Mesenchymal stem cell (in vitro differentiated cells and primary cell): ENCODE measurements around the gene NR3C2.

Experiments used
- DNase-seq: peaks from one replicate; pipeline ENCODE4 v3.0.0-alpha.2; 2013
- H2AFZ ChIP-seq: one replicate; pipeline ENCODE4 v1.6.1; 2013; ENCODE audit warnings: low read depth, mild to moderate bottlenecking, control low read depth, inconsistent platforms, low read length, moderate library complexity
- H2AK5ac ChIP-seq: 2 replicates; pipeline ENCODE4 v1.6.1; 2013; ENCODE audit warnings: low read length, moderate library complexity, mild to moderate bottlenecking, inconsistent platforms; ENCODE audit not compliant: severe bottlenecking
- H2BK120ac ChIP-seq: one replicate; pipeline ENCODE4 v1.6.1; 2013; ENCODE audit warnings: low read depth, mild to moderate bottlenecking, inconsistent platforms, low read length, moderate library complexity
- H2BK12ac ChIP-seq, 2 experiments: one replicate each; pipeline ENCODE4 v1.6.1; 2013; ENCODE audit warnings: inconsistent platforms in 2 of 2, low read length in 2 of 2, mild to moderate bottlenecking in 2 of 2, moderate library complexity in 2 of 2, control low read depth in 1 of 2
- H2BK15ac ChIP-seq: one replicate; pipeline ENCODE4 v1.6.1; 2013; ENCODE audit warnings: mild to moderate bottlenecking, low read depth, inconsistent platforms; ENCODE audit not compliant: poor library complexity, severe bottlenecking
- H2BK5ac ChIP-seq: 2 replicates; pipeline ENCODE4 v1.6.1; 2013; ENCODE audit warnings: low read depth, mild to moderate bottlenecking, low read length, control low read depth, inconsistent platforms; ENCODE audit not compliant: poor library complexity, severe bottlenecking
- H3K14ac ChIP-seq, 2 experiments: one replicate each; pipeline ENCODE4 v1.6.1; 2013; ENCODE audit warnings: inconsistent platforms in 2 of 2, low read length in 2 of 2, control low read depth in 1 of 2, mild to moderate bottlenecking in 1 of 2, moderate library complexity in 1 of 2
- H3K18ac ChIP-seq, 2 experiments: one replicate each; pipeline ENCODE4 v1.6.1; 2013; ENCODE audit warnings: inconsistent platforms in 2 of 2, low read length in 2 of 2, control low read depth in 1 of 2, low read depth in 1 of 2, mild to moderate bottlenecking in 1 of 2
- H3K23ac ChIP-seq, 2 experiments: one replicate each; pipeline ENCODE4 v1.6.1; 2013; ENCODE audit warnings: inconsistent platforms in 2 of 2, low read length in 2 of 2, mild to moderate bottlenecking in 2 of 2, moderate library complexity in 2 of 2, control low read depth in 1 of 2
- H3K27ac ChIP-seq: 2 replicates; pipeline ENCODE4 v1.5.1; 2013; ENCODE audit warnings: mild to moderate bottlenecking, moderate library complexity, low read length, control low read depth, inconsistent platforms; ENCODE audit not compliant: poor library complexity, severe bottlenecking
- H3K27me3 ChIP-seq, 2 experiments: 2 replicates each; pipeline versions ENCODE4 v1.6.1 to v1.7.0; 2013; ENCODE audit warnings: low read length in 2 of 2, mild to moderate bottlenecking in 2 of 2, moderate library complexity in 2 of 2, control low read depth in 1 of 2, inconsistent platforms in 1 of 2; ENCODE audit not compliant: control insufficient read depth in 1 of 2, insufficient read depth in 1 of 2
- H3K36me3 ChIP-seq, 2 experiments: 2 replicates each; pipeline versions ENCODE4 v1.6.1 to v1.7.0; 2013; ENCODE audit warnings: low read length in 2 of 2, control low read depth in 1 of 2, inconsistent platforms in 1 of 2, low read depth in 1 of 2, mild to moderate bottlenecking in 1 of 2; ENCODE audit not compliant: insufficient read depth in 2 of 2, control insufficient read depth in 1 of 2
- H3K4ac ChIP-seq, 2 experiments: one replicate each; pipeline ENCODE4 v1.6.1; 2013; ENCODE audit warnings: inconsistent platforms in 2 of 2, low read length in 2 of 2, mild to moderate bottlenecking in 2 of 2, moderate library complexity in 2 of 2, control low read depth in 1 of 2, low read depth in 1 of 2
- H3K4me1 ChIP-seq: 2 replicates; pipeline ENCODE4 v1.6.1; 2013; ENCODE audit warnings: low read depth, low read length, control low read depth; ENCODE audit not compliant: control insufficient read depth, insufficient read depth
- H3K4me2 ChIP-seq: 2 replicates; pipeline ENCODE4 v1.6.1; 2013; ENCODE audit warnings: low read length, mild to moderate bottlenecking, inconsistent platforms; ENCODE audit not compliant: poor library complexity, severe bottlenecking
- H3K4me3 ChIP-seq, 2 experiments: 2 replicates each; pipeline versions ENCODE4 v1.5.1 to v1.7.0; 2013; ENCODE audit warnings: low read length in 2 of 2, mild to moderate bottlenecking in 2 of 2, control low read depth in 1 of 2, low read depth in 1 of 2; ENCODE audit not compliant: insufficient read depth in 1 of 2
- H3K79me1 ChIP-seq: replicated peaks from 2 replicates; pipeline ENCODE4 v1.6.1; 2013; ENCODE audit warnings: mild to moderate bottlenecking, control low read depth, low read length, inconsistent platforms; ENCODE audit not compliant: poor library complexity, severe bottlenecking
- H3K9ac ChIP-seq: 2 replicates; pipeline ENCODE4 v1.7.0; 2013; ENCODE audit warnings: mild to moderate bottlenecking, low read length, moderate library complexity
- H3K9me3 ChIP-seq: 2 replicates; pipeline ENCODE4 v1.7.0; 2013; ENCODE audit warnings: mild to moderate bottlenecking, low read length; ENCODE audit not compliant: control insufficient read depth
- H4K8ac ChIP-seq: one replicate; pipeline ENCODE4 v1.6.1; 2013; ENCODE audit warnings: inconsistent platforms, mild to moderate bottlenecking, low read length, moderate library complexity
- H4K91ac ChIP-seq: one replicate; pipeline ENCODE4 v1.6.1; 2013; ENCODE audit warnings: mild to moderate bottlenecking, low read length, inconsistent platforms
- WGBS: methylation state at CpG from one replicate; pipeline ENCODE4 v1.1.7; 2013; ENCODE audit warnings: mixed read lengths; 5-methylcytosine and 5-hydroxymethylcytosine counted together

NR3C2 gene

DNA sequence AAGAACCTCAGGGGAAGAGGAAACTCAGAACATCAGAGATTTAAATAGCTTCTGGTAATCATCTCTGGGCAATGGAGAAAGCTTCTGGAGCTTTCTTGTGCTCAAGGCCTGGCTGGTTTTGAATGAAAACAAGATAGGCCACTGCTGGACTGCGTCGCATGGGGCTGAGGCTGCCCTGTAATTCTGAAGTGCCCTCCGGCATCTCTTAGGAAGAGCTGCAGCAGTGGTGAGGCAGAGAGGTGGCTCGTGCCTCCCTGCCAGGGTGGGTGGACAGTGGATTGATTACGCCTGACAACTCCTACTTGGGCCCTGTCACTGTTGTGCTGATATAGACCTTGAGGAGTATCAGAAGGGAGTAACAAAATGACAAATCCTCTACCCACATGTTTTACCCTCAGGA is 279.7 kb downstream of the NR3C2 start:
- no peak overlapping the region for H3K18ac ChIP-seq
- no peaks in the 10 kb centered on the region for H3K27me3 ChIP-seq
- H2AFZ ChIP-seq, result no peak overlapping the region
- H3K4me3 ChIP-seq, result no peak overlapping the region
- H4K91ac ChIP-seq, result no peak overlapping the region
- DNase-seq, result no peak
- H3K79me1 ChIP-seq, result no peaks in the 10 kb centered on the region
- H3K9me3 ChIP-seq, result no peaks in the 10 kb centered on the region
- no peak overlapping the region for H2BK5ac ChIP-seq
- no peak overlapping the region for H3K4me2 ChIP-seq
- 94% methylated on average over 3 of the region's 5 CpGs for WGBS
- no peak overlapping the region for H4K8ac ChIP-seq
- no peak overlapping the region for H3K9ac ChIP-seq
- no peak overlapping the region for H3K27ac ChIP-seq
- no peak overlapping the region for H2BK15ac ChIP-seq
- H3K4me1 ChIP-seq, result peaks cover 5% of the 10 kb centered on the region
- no peak overlapping the region for H3K4ac ChIP-seq
- no peaks in the 10 kb centered on the region for H3K36me3 ChIP-seq
- no peak overlapping the region for H2BK120ac ChIP-seq
- H2BK12ac ChIP-seq, result no peak overlapping the region
- peak overlapping the region; percentile 99 for H2AK5ac ChIP-seq
- H3K14ac ChIP-seq, result peak overlapping the region in 1 of 2 experiments; percentile 84
- no peak overlapping the region for H3K23ac ChIP-seq

DNA sequence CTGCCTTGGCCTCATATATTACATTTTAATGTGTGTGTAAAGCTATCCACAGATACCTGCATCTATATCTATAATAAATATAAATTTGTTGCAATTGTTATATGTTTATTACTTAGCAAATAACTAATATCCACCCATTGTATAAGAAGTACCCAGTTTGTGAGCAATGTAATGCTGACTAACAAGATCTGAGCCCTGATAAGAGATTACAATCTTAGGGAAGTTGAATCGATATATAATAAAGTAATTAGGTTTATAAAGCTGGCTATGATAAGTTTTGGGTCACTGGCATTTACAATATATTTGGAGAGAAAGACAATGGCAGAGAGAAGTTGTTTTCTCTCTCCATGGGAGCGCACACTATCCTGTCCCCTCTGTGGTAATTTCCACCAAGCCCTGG is 280.6 kb downstream of the NR3C2 start:
- Histone ChIP-seq H3K27me3 (no peaks in the 10 kb centered on the region), H3K4me2 (no peak overlapping the region), H4K8ac (no peak overlapping the region), H2BK5ac (no peak overlapping the region), H3K9me3 (no peaks in the 10 kb centered on the region), H2BK15ac (no peak overlapping the region), H3K18ac (no peak overlapping the region), H3K36me3 (no peaks in the 10 kb centered on the region), H2AK5ac (no peak overlapping the region), H3K23ac (no peak overlapping the region), H2BK12ac (no peak overlapping the region), H2BK120ac (no peak overlapping the region), H3K79me1 (no peaks in the 10 kb centered on the region), H2AFZ (no peak overlapping the region), H3K9ac (no peak overlapping the region), H3K14ac (no peak overlapping the region), H4K91ac (no peak overlapping the region), H3K4me3 (no peak overlapping the region), H3K27ac (no peak overlapping the region), H3K4me1 (peaks cover 5% of the 10 kb centered on the region), H3K4ac (no peak overlapping the region)
- no peak for DNase-seq
- 89% methylated on average over 2 of the region's 2 CpGs for WGBS

DNA sequence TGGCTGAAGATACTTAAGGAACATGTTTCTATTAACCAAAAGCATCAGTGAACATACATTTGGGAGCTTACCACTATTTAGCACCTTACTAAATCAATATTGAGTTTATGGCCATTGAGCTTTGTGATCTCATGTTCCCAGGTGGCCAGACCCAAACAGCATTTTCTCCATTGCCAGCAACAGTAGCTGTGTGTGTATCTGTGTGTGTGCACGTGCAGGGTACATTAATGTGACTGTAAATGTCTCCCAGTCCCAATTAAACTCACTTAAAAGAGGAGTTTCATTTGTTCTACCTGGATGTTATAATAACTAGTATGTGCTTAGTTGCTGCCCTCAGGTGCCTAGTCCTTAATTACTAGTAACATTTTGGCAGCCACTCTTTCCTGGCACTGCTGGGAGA is 282.4 kb downstream of the NR3C2 start:
- Histone ChIP-seq H3K14ac (no peak overlapping the region), H2BK5ac (no peak overlapping the region), H2BK12ac (no peak overlapping the region), H4K91ac (no peak overlapping the region), H3K27ac (no peak overlapping the region), H3K18ac (no peak overlapping the region), H3K79me1 (no peaks in the 10 kb centered on the region), H3K27me3 (no peaks in the 10 kb centered on the region), H3K9me3 (no peaks in the 10 kb centered on the region), H2AFZ (no peak overlapping the region), H3K4me2 (no peak overlapping the region), H3K4me1 (peaks cover 3% of the 10 kb centered on the region), H3K4ac (no peak overlapping the region), H2BK120ac (no peak overlapping the region), H2BK15ac (no peak overlapping the region), H2AK5ac (no peak overlapping the region), H3K4me3 (no peak overlapping the region), H3K23ac (no peak overlapping the region), H3K9ac (no peak overlapping the region), H3K36me3 (no peaks in the 10 kb centered on the region), H4K8ac (no peak overlapping the region)
- 20% methylated on average over 1 of the region's 1 CpG for WGBS
- DNase-seq, result no peak

- H3K9ac ChIP-seq, result no peak overlapping the region
- no peak overlapping the region for H3K27ac ChIP-seq
- no peak overlapping the region for H2AFZ ChIP-seq
- H3K4me2 ChIP-seq, result no peak overlapping the region
- no peak overlapping the region for H2BK15ac ChIP-seq
- H4K91ac ChIP-seq, result no peak overlapping the region
- H3K36me3 ChIP-seq, result no peaks in the 10 kb centered on the region
- no peaks in the 10 kb centered on the region for H3K79me1 ChIP-seq
- no peak overlapping the region for H2BK120ac ChIP-seq
- H3K23ac ChIP-seq, result no peak overlapping the region
- no peak overlapping the region for H2BK5ac ChIP-seq
- no peak overlapping the region for H3K4me3 ChIP-seq
- H3K4me1 ChIP-seq, result no peaks in the 10 kb centered on the region
- no peak for DNase-seq
- H4K8ac ChIP-seq, result no peak overlapping the region
- no peaks in the 10 kb centered on the region for H3K9me3 ChIP-seq
- H3K14ac ChIP-seq, result no peak overlapping the region
- H3K18ac ChIP-seq, result no peak overlapping the region
- H3K27me3 ChIP-seq, result no peaks in the 10 kb centered on the region
- H3K4ac ChIP-seq, result no peak overlapping the region
- no peak overlapping the region for H2BK12ac ChIP-seq
- H2AK5ac ChIP-seq, result no peak overlapping the region
- 100% methylated on average over 2 of the region's 6 CpGs for WGBS
These were observed 287.4 kb downstream of the NR3C2 start for GRCh38 chr4:148154769-148155168.
